Testis (tissue), 3 donors: ENCODE results near the gene TARM1. TPM values are rescaled to one million over a fixed set of nuclear protein-coding genes. Genes with fewer than 3 reads are reported as not detected.
A peak's percentile ranks its signal among the peaks of the same experiment; 100 is the strongest.
"Not testable (repeated sequence)": the region's sequence is repeated elsewhere in the genome, so short reads cannot be mapped to it uniquely, and the experiment has no call there.

Experiments used
- DNase-seq: peaks from one replicate; pipeline ENCODE4 v3.0.0-alpha.2; 2019
- H3K27ac ChIP-seq, 2 donors: fragments of 200-600 bp; sonication (generic); one replicate each; pipeline ENCODE4 v1.5.1; 2019
- H3K27me3 ChIP-seq: fragments of 200-600 bp; sonication (generic); one replicate; pipeline ENCODE4 v1.5.1; 2019
- H3K36me3 ChIP-seq: fragments of 200-600 bp; sonication (generic); one replicate; pipeline ENCODE4 v1.5.1; 2017; ENCODE audit warnings: low read depth; ENCODE audit errors: missing control alignments
- H3K4me1 ChIP-seq: fragments of 200-600 bp; sonication (generic); one replicate; pipeline ENCODE4 v1.5.1; 2019
- H3K4me3 ChIP-seq, 2 donors: fragments of 200-600 bp; sonication (generic); one replicate each; pipeline ENCODE4 v1.5.1; 2017 to 2019
- H3K9me3 ChIP-seq: fragments of 200-600 bp; sonication (generic); one replicate; pipeline ENCODE4 v1.5.1; 2017
- CTCF ChIP-seq, 3 experiments: fragments of 450-650 bp in 2 of 3; fragments of 200-600 bp in 1 of 3; sonication (generic) in 1 of 3; IDR thresholded peaks; one replicate each; pipeline ENCODE4 v1.5.1; 2016 to 2019; ENCODE audit warnings: antibody characterized with exemption in 3 of 3, mild to moderate bottlenecking in 2 of 3, moderate library complexity in 1 of 3
- POLR2A ChIP-seq: fragments of 450-650 bp; IDR thresholded peaks from one replicate; pipeline ENCODE4 v1.6.1; 2017; ENCODE audit warnings: antibody characterized with exemption, mild to moderate bottlenecking, moderate library complexity
- WGBS, 2 donors: methylation state at CpG; one replicate each; pipeline ENCODE4 v1.1.5; 2018; 5-methylcytosine and 5-hydroxymethylcytosine counted together
- intact Hi-C: fragments of 100-400 bp; cut with DNase I; formaldehyde crosslinking; loops from one replicate; pipeline ENCODE4 v1.15.1; 2023; ENCODE audit warnings: low total_unique reads
- polyA plus RNA-seq: library from polyadenylated mRNA; stranded (reverse); fragments of 350-450 nt; fragmentation: Illumina TruSeq; extraction: RNeasy Lipid Tissue Mini Kit (QIAGEN cat#74804); gene quantifications from one replicate; pipeline ENCODE4 v1.2.3, GENCODE V29; 2014; ENCODE audit warnings: low read depth, low replicate concordance; ENCODE audit not compliant: insufficient read depth
- total RNA-seq, 2 donors: library from RNA; depleted of rRNA; stranded (reverse); fragments of >200 nt; gene quantifications; one replicate each; pipeline ENCODE4 v1.2.3, GENCODE V29; 2016

TARM1 gene
- total and polyA plus RNA-seq, 3 donors from 2014 or later = 0.37 TPM; not detected in 2

GRCh38 chr19:54040003-54040402 lies 41.2 kb downstream of the TARM1 start:
- no peaks in the 10 kb centered on the region for H3K4me1 ChIP-seq
- H3K27ac ChIP-seq = no peak overlapping the region
- H3K36me3 ChIP-seq = no peaks in the 10 kb centered on the region
- H3K27me3 ChIP-seq = no peaks in the 10 kb centered on the region
- intact Hi-C loops = no loop called here
- WGBS, 2 donors = 87 to 89% methylated on average over 4 of the region's 4 CpGs
- no peak for TF ChIP-seq POLR2A
- TF ChIP-seq CTCF (IDR thresholded peaks at IDR 0.05) = no peak
- no peak for DNase-seq
- no peaks in the 10 kb centered on the region for H3K9me3 ChIP-seq
- H3K4me3 ChIP-seq = no peak overlapping the region

- 79 to 90% methylated on average over 5 of the region's 5 CpGs for WGBS, 2 donors
These were observed 44.6 kb downstream of the TARM1 start for GRCh38 chr19:54036542-54036941.

GRCh38 chr19:54035215-54036178 lies 45.7 kb downstream of the TARM1 start:
- Histone ChIP-seq H3K4me1 (no peaks in the 10 kb centered on the region), H3K27ac (no peak overlapping the region), H3K27me3 (no peaks in the 10 kb centered on the region), H3K36me3 (no peaks in the 10 kb centered on the region), H3K4me3 (no peak overlapping the region), H3K9me3 (no peaks in the 10 kb centered on the region)
- intact Hi-C loops = no loop called here
- no peak for DNase-seq
- 60 to 64% methylated on average over 4 of the region's 4 CpGs for WGBS, 2 donors
- TF ChIP-seq CTCF (IDR thresholded peaks at IDR 0.05) (no peak), POLR2A (no peak)

More at GRCh38 chr19:54036542-54036941, 44.6 kb downstream of the TARM1 start:
- intact Hi-C loops, H3K27ac ChIP-seq, H3K4me3 ChIP-seq, H3K36me3 ChIP-seq, H3K4me1 ChIP-seq, DNase-seq, H3K27me3 ChIP-seq, H3K9me3 ChIP-seq: not testable (repeated sequence)

- intact Hi-C loops = no loop called here
- 42 to 43% methylated on average over 13 of the region's 13 CpGs for WGBS, 2 donors
- no peak for DNase-seq
These were observed 50.1 kb downstream of the TARM1 start for GRCh38 chr19:54030895-54031586.

More at GRCh38 chr19:54030895-54031586, 50.1 kb downstream of the TARM1 start:
- H3K27me3 ChIP-seq = no peaks in the 10 kb centered on the region
- no peaks in the 10 kb centered on the region for H3K4me1 ChIP-seq
- no peak overlapping the region for H3K4me3 ChIP-seq
- no peaks in the 10 kb centered on the region for H3K9me3 ChIP-seq
- no peaks in the 10 kb centered on the region for H3K36me3 ChIP-seq
- no peak overlapping the region for H3K27ac ChIP-seq
- TF ChIP-seq CTCF (IDR thresholded peaks at IDR 0.05) (peak in 1 of 3 experiments; percentile 26), POLR2A (no peak)
